Type B pancreatic cell (in vitro differentiated cells): ENCODE data around the gene BCL11A. TPM values are rescaled to one million over a fixed set of nuclear protein-coding genes. Genes with fewer than 3 reads are reported as not detected.

Experiments
- DNase-seq: peaks from one replicate; pipeline ENCODE4 v3.0.0; 2021; ENCODE audit warnings: mixed read lengths; ENCODE audit not compliant: unreplicated experiment; ENCODE audit errors: extremely low spot score
- H3K27ac Mint-ChIP-seq: 2 replicates; pipeline ENCODE4 v1.8.0; 2021; ENCODE audit warnings: mild to moderate bottlenecking, mixed read lengths
- H3K27me3 Mint-ChIP-seq: 2 replicates; pipeline ENCODE4 v1.8.0; 2021; ENCODE audit warnings: mixed read lengths
- H3K36me3 Mint-ChIP-seq: 2 replicates; pipeline ENCODE4 v1.8.0; 2021; ENCODE audit warnings: mixed read lengths
- H3K4me1 Mint-ChIP-seq: one replicate; pipeline ENCODE4 v1.8.0; 2021; ENCODE audit warnings: mixed read lengths; ENCODE audit not compliant: unreplicated experiment
- H3K4me3 Mint-ChIP-seq: 2 replicates; pipeline ENCODE4 v1.8.0; 2021; ENCODE audit warnings: mild to moderate bottlenecking, mixed read lengths
- H3K9me3 Mint-ChIP-seq: 2 replicates; pipeline ENCODE4 v1.8.0; 2021; ENCODE audit warnings: mixed read lengths
- CTCF ChIP-seq: fragments of 200-600 bp; sonication (generic); conservative IDR thresholded peaks from 2 replicates; pipeline ENCODE4 v1.5.0; 2021; ENCODE audit warnings: antibody characterized with exemption, mild to moderate bottlenecking
- total RNA-seq: library from RNA; stranded (reverse); gene quantifications from 2 replicates; pipeline ENCODE4 v1.2.1, GENCODE V29; 2021; ENCODE audit warnings: low replicate concordance

BCL11A gene
- total RNA-seq, 1 donor from 2014 or later = 53.1 TPM

- Mint-ChIP-seq H3K4me1 (peaks cover 34% of the 10 kb centered on the region), H3K4me3 (no peak overlapping the region), H3K9me3 (peaks cover 9% of the 10 kb centered on the region), H3K27ac (no peak overlapping the region), H3K36me3 (peaks cover 34% of the 10 kb centered on the region), H3K27me3 (no peaks in the 10 kb centered on the region)
- no peak for TF ChIP-seq CTCF
- no peak for DNase-seq
Measured at GRCh38 chr2:60495041-60495625, 58.3 kb downstream of the BCL11A start.

GRCh38 chr2:60493804-60494387 is 59.6 kb downstream of the BCL11A start:
- H3K36me3 Mint-ChIP-seq = peaks cover 38% of the 10 kb centered on the region
- peak overlapping the region; percentile 67 for H3K27ac Mint-ChIP-seq
- peaks cover 34% of the 10 kb centered on the region for H3K4me1 Mint-ChIP-seq
- no peak overlapping the region for H3K4me3 Mint-ChIP-seq
- TF ChIP-seq CTCF = no peak
- no peak for DNase-seq
- H3K9me3 Mint-ChIP-seq = peaks cover 9% of the 10 kb centered on the region
- no peaks in the 10 kb centered on the region for H3K27me3 Mint-ChIP-seq

GRCh38 chr2:60492548-60492947 is 60.9 kb downstream of the BCL11A start:
- H3K9me3 Mint-ChIP-seq = peaks cover 9% of the 10 kb centered on the region
- no peak for DNase-seq
- peaks cover 34% of the 10 kb centered on the region for H3K4me1 Mint-ChIP-seq
- no peak overlapping the region for H3K27ac Mint-ChIP-seq
- no peak for TF ChIP-seq CTCF
- peaks cover 45% of the 10 kb centered on the region for H3K36me3 Mint-ChIP-seq
- H3K4me3 Mint-ChIP-seq = no peak overlapping the region
- H3K27me3 Mint-ChIP-seq = no peaks in the 10 kb centered on the region

- H3K36me3 Mint-ChIP-seq = peaks cover 43% of the 10 kb centered on the region
- no peak overlapping the region for H3K27ac Mint-ChIP-seq
- TF ChIP-seq CTCF = no peak
- no peak overlapping the region for H3K4me3 Mint-ChIP-seq
- H3K4me1 Mint-ChIP-seq = peaks cover 27% of the 10 kb centered on the region
- no peak for DNase-seq
- H3K27me3 Mint-ChIP-seq = no peaks in the 10 kb centered on the region
- peaks cover 9% of the 10 kb centered on the region for H3K9me3 Mint-ChIP-seq
Measured at GRCh38 chr2:60490848-60491247, 62.6 kb downstream of the BCL11A start.

GRCh38 chr2:60490441-60490840 is 63.0 kb downstream of the BCL11A start:
- peaks cover 43% of the 10 kb centered on the region for H3K36me3 Mint-ChIP-seq
- DNase-seq = no peak
- peaks cover 27% of the 10 kb centered on the region for H3K4me1 Mint-ChIP-seq
- H3K4me3 Mint-ChIP-seq = no peak overlapping the region
- TF ChIP-seq CTCF = no peak
- H3K27me3 Mint-ChIP-seq = no peaks in the 10 kb centered on the region
- H3K27ac Mint-ChIP-seq = no peak overlapping the region
- H3K9me3 Mint-ChIP-seq = peaks cover 9% of the 10 kb centered on the region
